ENCODE data around the gene RAVER2. TPM values are rescaled to one million over a fixed set of nuclear protein-coding genes. Genes with fewer than 3 reads are reported as not detected.
"Not testable (repeated sequence)": the region's sequence is repeated elsewhere in the genome, so short reads cannot be mapped to it uniquely, and the experiment has no call there.

Gene RAVER2
- total and polyA plus RNA-seq, 2 donors (not counting 1 experiment from before 2014, with no cell fraction given), result 0.82 to 1.4 TPM

- ChIA-PET POLR2A (no interaction called here), CTCF (no interaction called here)
- no peaks in the 10 kb centered on the region for H3K4me1 ChIP-seq (ENCODE audit: control insufficient read depth in 2 of 2, insufficient read depth in 2 of 2, low read length in 2 of 2)
- no peaks in the 10 kb centered on the region for H3K4me1 Mint-ChIP-seq
- no peak overlapping the region for H3K4me3 Mint-ChIP-seq
- no peak for ATAC-seq (ENCODE audit: low read depth)
- no peaks in the 10 kb centered on the region for H3K27me3 ChIP-seq (replicated peaks in 1 of 4; ENCODE audit: control extremely low read depth in 1 of 4, control insufficient read depth in 3 of 4, insufficient read depth in 4 of 4, low read length in 3 of 4)
- no peak overlapping the region for H3K4me2 ChIP-seq (replicated peaks; ENCODE audit: low read depth, low read length, poor library complexity, severe bottlenecking)
- no peak overlapping the region for H3K27ac ChIP-seq (ENCODE audit: low read length in 2 of 2)
- no peak overlapping the region for H3K27ac Mint-ChIP-seq
- peaks cover 0 to 1% of the 10 kb centered on the region in 2 experiments for H3K36me3 ChIP-seq (replicated peaks in 1 of 2; ENCODE audit: control extremely low read depth in 1 of 2, control insufficient read depth in 1 of 2, extremely low read depth in 1 of 2, insufficient read depth in 2 of 2, low read length in 1 of 2)
- H3K9me3 ChIP-seq (ENCODE audit: control extremely low read depth in 1 of 3, control insufficient read depth in 2 of 3, insufficient read depth in 1 of 3, low read length in 2 of 3), result no peaks in the 10 kb centered on the region
- no peak overlapping the region for H2AFZ ChIP-seq (ENCODE audit: insufficient read depth, low read depth, low read length, poor library complexity, severe bottlenecking)
- no peak overlapping the region for H3K9ac ChIP-seq (ENCODE audit: low read length)
- no peak overlapping the region for H3K4me3 ChIP-seq (ENCODE audit: control extremely low read depth in 1 of 5, extremely low read depth in 1 of 5, insufficient read depth in 1 of 5, low read depth in 2 of 5, low read length in 4 of 5)
- DNase-seq, result no peak
- no peak for TF ChIP-seq EZH2 (IDR thresholded peaks at IDR 0.05; ENCODE audit: borderline replicate concordance, insufficient read depth, low read depth, low read length, poor library complexity, severe bottlenecking)
- TF ChIP-seq, protein P1, sequence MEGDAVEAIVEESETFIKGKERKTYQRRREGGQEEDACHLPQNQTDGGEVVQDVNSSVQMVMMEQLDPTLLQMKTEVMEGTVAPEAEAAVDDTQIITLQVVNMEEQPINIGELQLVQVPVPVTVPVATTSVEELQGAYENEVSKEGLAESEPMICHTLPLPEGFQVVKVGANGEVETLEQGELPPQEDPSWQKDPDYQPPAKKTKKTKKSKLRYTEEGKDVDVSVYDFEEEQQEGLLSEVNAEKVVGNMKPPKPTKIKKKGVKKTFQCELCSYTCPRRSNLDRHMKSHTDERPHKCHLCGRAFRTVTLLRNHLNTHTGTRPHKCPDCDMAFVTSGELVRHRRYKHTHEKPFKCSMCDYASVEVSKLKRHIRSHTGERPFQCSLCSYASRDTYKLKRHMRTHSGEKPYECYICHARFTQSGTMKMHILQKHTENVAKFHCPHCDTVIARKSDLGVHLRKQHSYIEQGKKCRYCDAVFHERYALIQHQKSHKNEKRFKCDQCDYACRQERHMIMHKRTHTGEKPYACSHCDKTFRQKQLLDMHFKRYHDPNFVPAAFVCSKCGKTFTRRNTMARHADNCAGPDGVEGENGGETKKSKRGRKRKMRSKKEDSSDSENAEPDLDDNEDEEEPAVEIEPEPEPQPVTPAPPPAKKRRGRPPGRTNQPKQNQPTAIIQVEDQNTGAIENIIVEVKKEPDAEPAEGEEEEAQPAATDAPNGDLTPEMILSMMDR (IDR thresholded peaks at IDR 0.05), result no peak
- H3K27me3 Mint-ChIP-seq, result no peaks in the 10 kb centered on the region
- no peaks in the 10 kb centered on the region for H4K20me1 ChIP-seq (ENCODE audit: control insufficient read depth, insufficient read depth, low read length, poor library complexity, severe bottlenecking)
- intact Hi-C loops (cut with micrococcal nuclease), result no loop called here
- H3K79me2 ChIP-seq (ENCODE audit: control insufficient read depth, insufficient read depth, low read length), result no peaks in the 10 kb centered on the region
- WGBS (ENCODE audit: insufficient coverage), result no CpG with 5 or more reads among the region's 1 CpG
- no peaks in the 10 kb centered on the region for H3K9me3 Mint-ChIP-seq (ENCODE audit: insufficient read depth)
These were observed 69.6 kb downstream of the RAVER2 start for GRCh38 chr1:64814427-64814826.

GRCh38 chr1:64817364-64817763 is 72.5 kb downstream of the RAVER2 start:
- H3K4me1 Mint-ChIP-seq; H3K9me3 Mint-ChIP-seq (ENCODE audit: insufficient read depth); H3K9me3 ChIP-seq (ENCODE audit: control extremely low read depth in 1 of 3, control insufficient read depth in 2 of 3, insufficient read depth in 1 of 3, low read length in 2 of 3); H4K20me1 ChIP-seq (ENCODE audit: control insufficient read depth, insufficient read depth, low read length, poor library complexity, severe bottlenecking); H3K9ac ChIP-seq (ENCODE audit: low read length); H3K27me3 Mint-ChIP-seq; CTCF ChIA-PET; POLR2A ChIA-PET; H3K27ac ChIP-seq (ENCODE audit: low read length in 2 of 2); H3K4me3 Mint-ChIP-seq; H3K27me3 ChIP-seq (replicated peaks in 1 of 4; ENCODE audit: control extremely low read depth in 1 of 4, control insufficient read depth in 3 of 4, insufficient read depth in 4 of 4, low read length in 3 of 4); ATAC-seq (ENCODE audit: low read depth); H3K4me1 ChIP-seq (ENCODE audit: control insufficient read depth in 2 of 2, insufficient read depth in 2 of 2, low read length in 2 of 2); intact Hi-C loops (cut with micrococcal nuclease); H3K27ac Mint-ChIP-seq; H3K4me3 ChIP-seq (ENCODE audit: control extremely low read depth in 1 of 5, extremely low read depth in 1 of 5, insufficient read depth in 1 of 5, low read depth in 2 of 5, low read length in 4 of 5); H3K4me2 ChIP-seq (replicated peaks; ENCODE audit: low read depth, low read length, poor library complexity, severe bottlenecking); H3K79me2 ChIP-seq (ENCODE audit: control insufficient read depth, insufficient read depth, low read length); H2AFZ ChIP-seq (ENCODE audit: insufficient read depth, low read depth, low read length, poor library complexity, severe bottlenecking); DNase-seq; H3K36me3 ChIP-seq (replicated peaks in 1 of 2; ENCODE audit: control extremely low read depth in 1 of 2, control insufficient read depth in 1 of 2, extremely low read depth in 1 of 2, insufficient read depth in 2 of 2, low read length in 1 of 2): not testable (repeated sequence)
- 95% methylated on average over 2 of the region's 5 CpGs for WGBS (ENCODE audit: insufficient coverage)

DNA sequence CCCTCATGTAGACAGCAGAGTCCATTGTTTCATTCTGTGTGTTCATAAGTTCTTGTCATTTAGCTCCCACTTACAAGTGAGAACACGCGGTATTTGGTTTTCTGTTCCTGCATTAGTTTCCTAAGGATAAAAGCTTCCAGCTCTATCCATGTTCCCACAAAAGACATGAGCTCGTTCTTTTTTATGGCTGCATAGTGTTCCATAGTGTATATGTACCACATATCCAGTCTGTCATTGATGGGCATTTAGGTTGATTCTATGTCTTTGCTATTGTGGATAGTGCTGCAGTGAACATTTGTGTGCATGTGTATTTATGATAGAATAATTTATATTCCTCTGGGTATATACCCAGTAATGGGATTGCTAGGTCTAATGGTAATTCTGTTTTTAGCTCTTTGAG is 75.7 kb downstream of the RAVER2 start:
- H3K27ac ChIP-seq (ENCODE audit: low read length in 2 of 2); ATAC-seq (ENCODE audit: low read depth); H3K4me2 ChIP-seq (replicated peaks; ENCODE audit: low read depth, low read length, poor library complexity, severe bottlenecking); POLR2A ChIA-PET; H3K4me1 Mint-ChIP-seq; H3K27ac Mint-ChIP-seq; H3K9me3 ChIP-seq (ENCODE audit: control extremely low read depth in 1 of 3, control insufficient read depth in 2 of 3, insufficient read depth in 1 of 3, low read length in 2 of 3); H4K20me1 ChIP-seq (ENCODE audit: control insufficient read depth, insufficient read depth, low read length, poor library complexity, severe bottlenecking); H3K27me3 ChIP-seq (replicated peaks in 1 of 4; ENCODE audit: control extremely low read depth in 1 of 4, control insufficient read depth in 3 of 4, insufficient read depth in 4 of 4, low read length in 3 of 4); H3K79me2 ChIP-seq (ENCODE audit: control insufficient read depth, insufficient read depth, low read length); H3K4me3 ChIP-seq (ENCODE audit: control extremely low read depth in 1 of 5, extremely low read depth in 1 of 5, insufficient read depth in 1 of 5, low read depth in 2 of 5, low read length in 4 of 5); H2AFZ ChIP-seq (ENCODE audit: insufficient read depth, low read depth, low read length, poor library complexity, severe bottlenecking); H3K9me3 Mint-ChIP-seq (ENCODE audit: insufficient read depth); H3K4me3 Mint-ChIP-seq; H3K27me3 Mint-ChIP-seq; H3K9ac ChIP-seq (ENCODE audit: low read length); H3K4me1 ChIP-seq (ENCODE audit: control insufficient read depth in 2 of 2, insufficient read depth in 2 of 2, low read length in 2 of 2); H3K36me3 ChIP-seq (replicated peaks in 1 of 2; ENCODE audit: control extremely low read depth in 1 of 2, control insufficient read depth in 1 of 2, extremely low read depth in 1 of 2, insufficient read depth in 2 of 2, low read length in 1 of 2); DNase-seq: not testable (repeated sequence)
- CTCF ChIA-PET, result interaction anchor here (1.0 kb wide), 1 partner anchor 135 kb away, joined by 6 read pairs; no protein-coding TSS in a partner anchor
- 83% methylated on average over 2 of the region's 3 CpGs for WGBS (ENCODE audit: insufficient coverage)
- intact Hi-C loops (cut with micrococcal nuclease), result loop anchor here (5.0 to 10.0 kb wide), 2 partner anchors 222 to 1206 kb away; no protein-coding TSS in a partner anchor
